Chondrocyte (in vitro differentiated cells): ENCODE data around the gene CDH15. TPM values are rescaled to one million over a fixed set of nuclear protein-coding genes. Genes with fewer than 3 reads are reported as not detected.
A peak's percentile ranks its signal among the peaks of the same experiment; 100 is the strongest.

ENCODE experiments used
- DNase-seq: peaks from one replicate; pipeline ENCODE4 v3.0.0; 2021; ENCODE audit warnings: mixed read lengths, low spot score
- H3K27ac Mint-ChIP-seq: one replicate; pipeline ENCODE4 v1.8.0; 2021; ENCODE audit warnings: mild to moderate bottlenecking, moderate library complexity, mixed read lengths; ENCODE audit not compliant: unreplicated experiment
- H3K27me3 Mint-ChIP-seq: 2 replicates; pipeline ENCODE4 v1.8.0; 2021; ENCODE audit warnings: low read depth, mixed read lengths
- H3K36me3 Mint-ChIP-seq: 2 replicates; pipeline ENCODE4 v1.8.0; 2021; ENCODE audit warnings: low read depth, mixed read lengths
- H3K4me1 Mint-ChIP-seq: 2 replicates; pipeline ENCODE4 v1.8.0; 2021; ENCODE audit warnings: low read depth, mild to moderate bottlenecking, mixed read lengths
- H3K4me3 Mint-ChIP-seq: one replicate; pipeline ENCODE4 v1.8.0; 2021; ENCODE audit warnings: mild to moderate bottlenecking, moderate library complexity, mixed read lengths; ENCODE audit not compliant: unreplicated experiment
- H3K9me3 Mint-ChIP-seq: 2 replicates; pipeline ENCODE4 v1.8.0; 2021; ENCODE audit warnings: low read depth, mixed read lengths
- total RNA-seq: library from RNA; stranded (reverse); gene quantifications from 3 replicates; pipeline ENCODE4 v1.2.1, GENCODE V29; 2021
- TF ChIP-seq, protein P1 (sequence below): fragments of 200-600 bp; sonication (generic); IDR thresholded peaks from 2 replicates; pipeline ENCODE4 v1.5.0; 2021; ENCODE audit warnings: antibody characterized with exemption, mild to moderate bottlenecking, moderate library complexity

The CDH15 gene
- total RNA-seq, 1 donor from 2014 or later, result 0.20 TPM

DNA sequence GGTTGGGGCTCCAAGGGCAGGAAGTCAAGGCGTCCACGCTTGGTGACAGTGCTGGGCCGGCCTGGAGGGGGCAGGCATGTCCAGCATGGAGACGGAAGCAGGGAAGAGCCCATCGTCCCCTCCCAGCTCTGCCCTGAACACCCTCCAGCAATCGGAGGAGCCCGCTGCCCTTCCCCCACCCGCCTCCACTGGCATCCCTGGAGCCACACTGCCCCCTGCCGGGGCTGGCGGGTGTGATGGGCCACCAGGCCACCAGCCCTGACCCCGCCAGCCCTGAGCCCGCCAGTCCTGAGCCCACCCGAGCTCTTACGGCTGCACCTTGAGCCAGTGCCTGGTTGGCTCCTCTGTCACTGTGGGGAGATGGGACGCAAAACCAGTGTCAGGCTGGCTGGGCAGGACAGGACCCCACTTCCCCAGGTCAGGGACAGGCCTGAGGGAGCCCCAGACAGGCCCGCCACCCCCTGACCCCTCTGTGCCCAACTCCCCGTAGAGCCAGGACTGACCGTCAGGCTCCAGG lies 4.1 kb upstream of the CDH15 start:
- Mint-ChIP-seq H3K9me3 (no peaks in the 10 kb centered on the region), H3K36me3 (no peaks in the 10 kb centered on the region), H3K27ac (no peak overlapping the region), H3K4me3 (no peak overlapping the region), H3K27me3 (peaks cover 12% of the 10 kb centered on the region), H3K4me1 (peaks cover 7% of the 10 kb centered on the region)
- TF ChIP-seq, protein P1, sequence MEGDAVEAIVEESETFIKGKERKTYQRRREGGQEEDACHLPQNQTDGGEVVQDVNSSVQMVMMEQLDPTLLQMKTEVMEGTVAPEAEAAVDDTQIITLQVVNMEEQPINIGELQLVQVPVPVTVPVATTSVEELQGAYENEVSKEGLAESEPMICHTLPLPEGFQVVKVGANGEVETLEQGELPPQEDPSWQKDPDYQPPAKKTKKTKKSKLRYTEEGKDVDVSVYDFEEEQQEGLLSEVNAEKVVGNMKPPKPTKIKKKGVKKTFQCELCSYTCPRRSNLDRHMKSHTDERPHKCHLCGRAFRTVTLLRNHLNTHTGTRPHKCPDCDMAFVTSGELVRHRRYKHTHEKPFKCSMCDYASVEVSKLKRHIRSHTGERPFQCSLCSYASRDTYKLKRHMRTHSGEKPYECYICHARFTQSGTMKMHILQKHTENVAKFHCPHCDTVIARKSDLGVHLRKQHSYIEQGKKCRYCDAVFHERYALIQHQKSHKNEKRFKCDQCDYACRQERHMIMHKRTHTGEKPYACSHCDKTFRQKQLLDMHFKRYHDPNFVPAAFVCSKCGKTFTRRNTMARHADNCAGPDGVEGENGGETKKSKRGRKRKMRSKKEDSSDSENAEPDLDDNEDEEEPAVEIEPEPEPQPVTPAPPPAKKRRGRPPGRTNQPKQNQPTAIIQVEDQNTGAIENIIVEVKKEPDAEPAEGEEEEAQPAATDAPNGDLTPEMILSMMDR, result peak; percentile 89
- DNase-seq, result no peak

- H3K27me3 Mint-ChIP-seq, result peaks cover 12% of the 10 kb centered on the region
- TF ChIP-seq, protein P1, result peak; percentile 18
- no peak overlapping the region for H3K27ac Mint-ChIP-seq
- no peaks in the 10 kb centered on the region for H3K9me3 Mint-ChIP-seq
- H3K4me1 Mint-ChIP-seq, result peaks cover 14% of the 10 kb centered on the region
- H3K4me3 Mint-ChIP-seq, result no peak overlapping the region
- no peak for DNase-seq
- H3K36me3 Mint-ChIP-seq, result no peaks in the 10 kb centered on the region
Observed at GRCh38 chr16:89168381-89169189, 3.0 kb upstream of the CDH15 start.

- H3K4me1 Mint-ChIP-seq, result peaks cover 15% of the 10 kb centered on the region
- H3K36me3 Mint-ChIP-seq, result no peaks in the 10 kb centered on the region
- peaks cover 9% of the 10 kb centered on the region for H3K27me3 Mint-ChIP-seq
- no peak overlapping the region for H3K27ac Mint-ChIP-seq
- TF ChIP-seq, protein P1, result no peak
- H3K4me3 Mint-ChIP-seq, result no peak overlapping the region
- H3K9me3 Mint-ChIP-seq, result no peaks in the 10 kb centered on the region
- no peak for DNase-seq
Observed at GRCh38 chr16:89169778-89170177, 1.8 kb upstream of the CDH15 start.

- DNase-seq, result no peak
- TF ChIP-seq, protein P1, result no peak
- Mint-ChIP-seq H3K4me3 (peak overlapping the region; percentile 53), H3K36me3 (no peaks in the 10 kb centered on the region), H3K9me3 (no peaks in the 10 kb centered on the region), H3K27ac (no peak overlapping the region), H3K4me1 (peaks cover 15% of the 10 kb centered on the region), H3K27me3 (peaks cover 7% of the 10 kb centered on the region)
Observed at GRCh38 chr16:89170346-89171215, 967 bp upstream of the CDH15 start.

- no peak for DNase-seq
- no peak overlapping the region for H3K27ac Mint-ChIP-seq
- TF ChIP-seq, protein P1, result no peak
- H3K4me1 Mint-ChIP-seq, result peaks cover 15% of the 10 kb centered on the region
- no peaks in the 10 kb centered on the region for H3K27me3 Mint-ChIP-seq
- H3K9me3 Mint-ChIP-seq, result no peaks in the 10 kb centered on the region
- no peaks in the 10 kb centered on the region for H3K36me3 Mint-ChIP-seq
- H3K4me3 Mint-ChIP-seq, result no peak overlapping the region
Observed at GRCh38 chr16:89172171-89172527, 601 bp downstream of the CDH15 start.
